ENCODE results near the gene ZNHIT1.
"Not testable (repeated sequence)": the region's sequence is repeated elsewhere in the genome, so short reads cannot be mapped to it uniquely, and the experiment has no call there.

Gene ZNHIT1

GRCh38 chr7:101241443-101242349 lies 23.7 kb downstream of the ZNHIT1 start:
- DNase-seq (ENCODE audit: low read depth in 2 of 2): no peak

GRCh38 chr7:101243646-101244374 lies 25.8 kb downstream of the ZNHIT1 start:
- DNase-seq (ENCODE audit: low read depth in 2 of 2): no peak

- peak; percentile 81 to 92 for DNase-seq (ENCODE audit: low read depth in 2 of 2)
These were observed 26.6 kb downstream of the ZNHIT1 start, which contains the start of gene FIS1 for GRCh38 chr7:101244375-101245146. TSS of gene FIS1 (minus strand) at chr7:101245081. CDS start at chr7:101245004, 77 bp downstream.

- no peak for DNase-seq (ENCODE audit: low read depth in 2 of 2)
These were observed 27.2 kb downstream of the ZNHIT1 start for GRCh38 chr7:101245147-101245668.

GRCh38 chr7:101248276-101248675 lies 30.3 kb downstream of the ZNHIT1 start:
- DNase-seq (ENCODE audit: low read depth in 2 of 2): no peak

GRCh38 chr7:101250324-101250723 lies 32.4 kb downstream of the ZNHIT1 start:
- no peak for DNase-seq (ENCODE audit: low read depth in 2 of 2)

- DNase-seq (ENCODE audit: low read depth in 2 of 2): peak; percentile 97 to 99
These were observed 34.1 kb downstream of the ZNHIT1 start for GRCh38 chr7:101251871-101252659.

- DNase-seq (ENCODE audit: low read depth in 2 of 2): not testable (repeated sequence)
These were observed 35.2 kb downstream of the ZNHIT1 start for GRCh38 chr7:101253199-101253598.

GRCh38 chr7:101255796-101256195 lies 37.8 kb downstream of the ZNHIT1 start:
- DNase-seq (ENCODE audit: low read depth in 2 of 2): no peak

GRCh38 chr7:101258243-101258731 lies 40.3 kb downstream of the ZNHIT1 start:
- no peak for DNase-seq (ENCODE audit: low read depth in 2 of 2)

GRCh38 chr7:101264102-101264706 lies 46.2 kb downstream of the ZNHIT1 start:
- not testable (repeated sequence) for DNase-seq (ENCODE audit: low read depth in 2 of 2)

GRCh38 chr7:101265622-101266516 lies 47.9 kb downstream of the ZNHIT1 start:
- no peak for DNase-seq (ENCODE audit: low read depth in 2 of 2)

- DNase-seq (ENCODE audit: low read depth in 2 of 2): no peak
These were observed 51.7 kb downstream of the ZNHIT1 start for GRCh38 chr7:101269664-101270063.

- no peak for DNase-seq (ENCODE audit: low read depth in 2 of 2)
These were observed 53.1 kb downstream of the ZNHIT1 start for GRCh38 chr7:101271021-101271420.

GRCh38 chr7:101273206-101273605 lies 55.2 kb downstream of the ZNHIT1 start:
- no peak for DNase-seq (ENCODE audit: low read depth in 2 of 2)
